B cell (primary cell): ENCODE data around the gene ARRB1. TPM values are rescaled to one million over a fixed set of nuclear protein-coding genes. Genes with fewer than 3 reads are reported as not detected.

Experiments used
- ATAC-seq: fragments of 200-7000 bp; cut with Tn5 transposase; one replicate; pipeline ENCODE4 v1.10.0; 2021; ENCODE audit warnings: low read depth, mild to moderate bottlenecking, moderate number of reproducible peaks, moderate library complexity
- CTCF ChIA-PET: fragments of 350-600 bp; sonication (Branson Sonifier 250); formaldehyde crosslinking; loops from one replicate; lab custom pipeline; 2021; ENCODE audit warnings: antibody characterized with exemption, inconsistent platforms; lab: Charles Lee
- POLR2A ChIA-PET: fragments of 350-600 bp; sonication (Branson Sonifier 250); formaldehyde crosslinking; loops from one replicate; lab custom pipeline; 2021; ENCODE audit warnings: antibody characterized with exemption; lab: Charles Lee
- DNase-seq: peaks from one replicate; pipeline ENCODE4 v3.0.0; 2013
- H2AFZ ChIP-seq: 2 replicates; pipeline ENCODE4 v1.6.1; 2012; ENCODE audit warnings: mild to moderate bottlenecking, low read depth, low read length; ENCODE audit not compliant: insufficient read depth, poor library complexity, severe bottlenecking
- H3K27ac ChIP-seq, 2 donors: 1 replicate in 1 of 2; 2 replicates in 1 of 2; pipeline ENCODE4 v1.5.1; 2012 to 2013; ENCODE audit warnings: low read length in 2 of 2, mild to moderate bottlenecking in 2 of 2, moderate library complexity in 1 of 2
- H3K27me3 ChIP-seq, 4 experiments: fragments of 200-600 bp in 1 of 4; sonication (generic) in 1 of 4; replicated peaks in 1 of 4; 1 replicate in 2 of 4; 2 replicates in 2 of 4; pipeline versions ENCODE4 v1.6.1 to v1.7.0; 2013 to 2016; ENCODE audit warnings: low read length in 3 of 4, mild to moderate bottlenecking in 2 of 4, mixed read lengths in 1 of 4, moderate library complexity in 1 of 4; ENCODE audit not compliant: insufficient read depth in 4 of 4, control insufficient read depth in 3 of 4; ENCODE audit errors: control extremely low read depth in 1 of 4
- H3K36me3 ChIP-seq, 2 experiments: replicated peaks in 1 of 2; 1 replicate in 1 of 2; 2 replicates in 1 of 2; pipeline versions ENCODE4 v1.6.1 to v1.7.1; 2013; ENCODE audit warnings: low read length in 1 of 2; ENCODE audit not compliant: insufficient read depth in 2 of 2, control insufficient read depth in 1 of 2; ENCODE audit errors: control extremely low read depth in 1 of 2, extremely low read depth in 1 of 2
- H3K4me1 ChIP-seq, 2 donors: fragments of 200-600 bp in 1 of 2; sonication (generic) in 1 of 2; 1 replicate in 1 of 2; 2 replicates in 1 of 2; pipeline versions ENCODE4 v1.5.1 to v1.6.1; 2013 to 2017; ENCODE audit warnings: low read length in 2 of 2; ENCODE audit not compliant: control insufficient read depth in 2 of 2, insufficient read depth in 2 of 2
- H3K4me2 ChIP-seq: replicated peaks from 2 replicates; pipeline ENCODE3; 2012; ENCODE audit warnings: mild to moderate bottlenecking, low read depth, low read length; ENCODE audit not compliant: poor library complexity, severe bottlenecking
- H3K4me3 ChIP-seq, 5 experiments: fragments of 200-600 bp in 1 of 5; sonication (generic) in 1 of 5; 1 replicate in 3 of 5; 2 replicates in 2 of 5; pipeline versions ENCODE4 v1.5.1 to v1.7.0; 2011 to 2016; ENCODE audit warnings: low read length in 4 of 5, mild to moderate bottlenecking in 4 of 5, low read depth in 2 of 5, control low read depth in 1 of 5, moderate library complexity in 1 of 5; ENCODE audit not compliant: insufficient read depth in 1 of 5; ENCODE audit errors: control extremely low read depth in 1 of 5, extremely low read depth in 1 of 5
- H3K79me2 ChIP-seq: fragments of 200-600 bp; sonication (generic); one replicate; pipeline ENCODE4 v1.6.0; 2016; ENCODE audit warnings: low read length; ENCODE audit not compliant: control insufficient read depth, insufficient read depth
- H3K9ac ChIP-seq: fragments of 200-600 bp; sonication (generic); 2 replicates; pipeline ENCODE4 v1.6.1; 2017; ENCODE audit warnings: mild to moderate bottlenecking, low read length, moderate library complexity
- H3K9me3 ChIP-seq, 3 donors: one replicate each; pipeline versions ENCODE4 v1.6.1 to v1.7.1; 2013; ENCODE audit warnings: low read length in 2 of 3; ENCODE audit not compliant: control insufficient read depth in 2 of 3, insufficient read depth in 1 of 3; ENCODE audit errors: control extremely low read depth in 1 of 3
- H4K20me1 ChIP-seq: 2 replicates; pipeline ENCODE4 v1.6.0; 2012; ENCODE audit warnings: mild to moderate bottlenecking, low read length; ENCODE audit not compliant: insufficient read depth, control insufficient read depth, poor library complexity, severe bottlenecking
- H3K27ac Mint-ChIP-seq: one replicate; pipeline ENCODE4 v1.8.0; 2021; ENCODE audit warnings: mixed read lengths
- H3K27me3 Mint-ChIP-seq: one replicate; pipeline ENCODE4 v1.8.0; 2021; ENCODE audit warnings: mixed read lengths
- H3K4me1 Mint-ChIP-seq: one replicate; pipeline ENCODE4 v1.8.0; 2021; ENCODE audit warnings: mixed read lengths
- H3K4me3 Mint-ChIP-seq: one replicate; pipeline ENCODE4 v1.8.0; 2021; ENCODE audit warnings: mixed read lengths
- H3K9me3 Mint-ChIP-seq: one replicate; pipeline ENCODE4 v1.8.0; 2022; ENCODE audit warnings: mixed read lengths; ENCODE audit not compliant: insufficient read depth
- CTCF ChIP-seq: fragments of 200-600 bp; IDR thresholded peaks from one replicate; pipeline ENCODE4 v1.8.0; 2022; ENCODE audit warnings: antibody characterized with exemption, mild to moderate bottlenecking
- EZH2 ChIP-seq: IDR thresholded peaks from 2 replicates; pipeline ENCODE4 v1.6.1; 2012; ENCODE audit warnings: borderline replicate concordance, low read depth, mild to moderate bottlenecking, moderate library complexity, low read length; ENCODE audit not compliant: insufficient read depth, poor library complexity, severe bottlenecking
- WGBS: methylation state at CpG from one replicate; pipeline ENCODE4 v1.1.5; 2013; ENCODE audit warnings: missing lambda C conversion rate; ENCODE audit not compliant: insufficient coverage; 5-methylcytosine and 5-hydroxymethylcytosine counted together
- intact Hi-C: fragments of 100-400 bp; cut with micrococcal nuclease; formaldehyde crosslinking; loops from one replicate; pipeline ENCODE4 v1.10.0; 2022
- polyA plus RNA-seq: library from polyadenylated mRNA; depleted of rRNA; stranded (reverse); fragments of >200 nt; gene quantifications from 2 replicates; pipeline ENCODE4 v1.2.3, GENCODE V29; 2012
- total RNA-seq, 2 donors: library from RNA; stranded (reverse); fragments of 120-200 nt in 1 of 2; gene quantifications; 1 replicate in 1 of 2; 2 replicates in 1 of 2; pipeline versions ENCODE4 v1.2.3 to v1.2.4, GENCODE V29; 2013 to 2022

ARRB1 gene
- total and polyA plus RNA-seq, 2 donors (not counting 1 experiment from before 2014, with no cell fraction given) = 1.0 to 1.9 TPM

DNA sequence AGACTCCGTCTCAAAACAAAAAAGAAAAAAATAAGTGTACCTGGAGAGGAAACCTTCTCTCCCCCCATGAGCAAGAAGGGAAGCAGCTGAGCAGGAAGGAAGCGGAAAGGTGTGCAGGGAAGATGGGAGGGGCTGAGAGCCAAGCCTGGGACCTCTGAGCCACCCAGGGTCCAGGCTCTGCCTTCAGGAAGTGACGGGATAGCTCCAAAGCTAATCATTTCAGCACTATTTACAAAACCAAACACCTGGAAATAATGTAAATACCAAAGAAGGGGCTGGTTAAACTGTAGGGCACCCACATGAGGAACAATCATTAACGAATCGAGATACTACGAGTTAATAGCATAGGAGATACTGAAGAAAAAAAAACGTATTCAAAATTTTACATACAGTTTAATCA is 27.9 kb downstream of the ARRB1 start:
- TF ChIP-seq EZH2 = no peak
- TF ChIP-seq CTCF = no peak
- no peaks in the 10 kb centered on the region for H3K36me3 ChIP-seq
- Mint-ChIP-seq H3K27me3 (peaks cover 10% of the 10 kb centered on the region), H3K4me3 (no peak overlapping the region), H3K4me1 (peaks cover 5% of the 10 kb centered on the region), H3K27ac (no peak overlapping the region), H3K9me3 (no peaks in the 10 kb centered on the region)
- ATAC-seq (no peak), DNase-seq (no peak)
- no peaks in the 10 kb centered on the region for H3K9me3 ChIP-seq
- H4K20me1 ChIP-seq = no peaks in the 10 kb centered on the region
- H3K27ac ChIP-seq = no peak overlapping the region
- no peak overlapping the region for H3K4me3 ChIP-seq
- no CpG with 5 or more reads among the region's 7 CpGs for WGBS
- H2AFZ ChIP-seq = no peak overlapping the region
- H3K79me2 ChIP-seq = no peaks in the 10 kb centered on the region
- peaks cover under 1% of the 10 kb centered on the region in 2 donors for H3K4me1 ChIP-seq
- intact Hi-C loops = no loop called here
- H3K9ac ChIP-seq = no peak overlapping the region
- POLR2A ChIA-PET = no interaction called here
- no peaks in the 10 kb centered on the region for H3K27me3 ChIP-seq
- no peak overlapping the region for H3K4me2 ChIP-seq
- CTCF ChIA-PET = interaction anchor here (0.6 kb wide), 1 partner anchor 656 kb away, joined by 3 read pairs; no protein-coding TSS in a partner anchor

GRCh38 chr11:75320643-75321042 is 30.8 kb downstream of the ARRB1 start:
- peaks cover 8% of the 10 kb centered on the region for H3K27me3 Mint-ChIP-seq
- Histone ChIP-seq H3K36me3 (no peaks in the 10 kb centered on the region), H3K4me2 (no peak overlapping the region), H4K20me1 (no peaks in the 10 kb centered on the region), H3K27ac (no peak overlapping the region), H3K4me3 (no peak overlapping the region), H3K79me2 (no peaks in the 10 kb centered on the region), H3K9me3 (no peaks in the 10 kb centered on the region), H3K9ac (no peak overlapping the region), H3K4me1 (no peaks in the 10 kb centered on the region), H3K27me3 (no peaks in the 10 kb centered on the region), H2AFZ (no peak overlapping the region)
- H3K4me1 Mint-ChIP-seq = no peaks in the 10 kb centered on the region
- DNase-seq = no peak
- no peaks in the 10 kb centered on the region for H3K9me3 Mint-ChIP-seq
- CTCF ChIA-PET = no interaction called here
- intact Hi-C loops = no loop called here
- no peak for ATAC-seq
- no peak overlapping the region for H3K27ac Mint-ChIP-seq
- 93% methylated on average over 4 of the region's 5 CpGs for WGBS
- POLR2A ChIA-PET = no interaction called here
- no peak overlapping the region for H3K4me3 Mint-ChIP-seq
- no peak for TF ChIP-seq EZH2
